Colonic mucosa (tissue), 4 donors: ENCODE data around the gene PACS2. TPM values are rescaled to one million over a fixed set of nuclear protein-coding genes. Genes with fewer than 3 reads are reported as not detected.

Experiments used
- DNase-seq: peaks from one replicate; pipeline ENCODE4 v3.0.0-alpha.2; 2020
- H3K27ac ChIP-seq: fragments of 200-600 bp; one replicate; pipeline ENCODE4 v1.8.0; 2021
- H3K27me3 ChIP-seq: fragments of 200-600 bp; one replicate; pipeline ENCODE4 v1.8.0; 2021
- H3K36me3 ChIP-seq: fragments of 200-600 bp; one replicate; pipeline ENCODE4 v1.8.0; 2021
- H3K4me1 ChIP-seq: fragments of 200-600 bp; one replicate; pipeline ENCODE4 v1.8.0; 2021; ENCODE audit warnings: mild to moderate bottlenecking
- H3K4me3 ChIP-seq: fragments of 200-600 bp; one replicate; pipeline ENCODE4 v1.8.0; 2021
- H3K9ac ChIP-seq, 2 donors: one replicate each; pipeline ENCODE4 v1.7.0; 2013; ENCODE audit warnings: control low read depth in 2 of 2, low read depth in 2 of 2, low read length in 2 of 2
- H3K9me3 ChIP-seq: fragments of 200-600 bp; one replicate; pipeline ENCODE4 v1.8.0; 2021
- intact Hi-C: fragments of 100-400 bp; cut with DNase I; formaldehyde crosslinking; loops from one replicate; pipeline ENCODE4 v1.14.1; 2022
- total RNA-seq, 2 donors: library from RNA; stranded (reverse); fragmentation: NEBNext Ultra II Directional in 1 of 2; extraction: Animal tissue kit (Norgen Biotek cat#: 25700) in 1 of 2; gene quantifications; one replicate each; pipeline ENCODE4 v1.2.1, GENCODE V29; 2021
- TF ChIP-seq, protein P1 (sequence below): fragments of 200-600 bp; IDR thresholded peaks from one replicate; pipeline ENCODE4 v1.8.0; 2022; ENCODE audit warnings: antibody characterized with exemption, mild to moderate bottlenecking
- donor health status: healthy.
- donor health status: DM: no; HTN: no; CAD: no.
- donor health status: DM: no; HTN: no; CAD: no.

Gene PACS2
- total RNA-seq, 2 donors from 2014 or later = 44.1 to 82.5 TPM

DNA sequence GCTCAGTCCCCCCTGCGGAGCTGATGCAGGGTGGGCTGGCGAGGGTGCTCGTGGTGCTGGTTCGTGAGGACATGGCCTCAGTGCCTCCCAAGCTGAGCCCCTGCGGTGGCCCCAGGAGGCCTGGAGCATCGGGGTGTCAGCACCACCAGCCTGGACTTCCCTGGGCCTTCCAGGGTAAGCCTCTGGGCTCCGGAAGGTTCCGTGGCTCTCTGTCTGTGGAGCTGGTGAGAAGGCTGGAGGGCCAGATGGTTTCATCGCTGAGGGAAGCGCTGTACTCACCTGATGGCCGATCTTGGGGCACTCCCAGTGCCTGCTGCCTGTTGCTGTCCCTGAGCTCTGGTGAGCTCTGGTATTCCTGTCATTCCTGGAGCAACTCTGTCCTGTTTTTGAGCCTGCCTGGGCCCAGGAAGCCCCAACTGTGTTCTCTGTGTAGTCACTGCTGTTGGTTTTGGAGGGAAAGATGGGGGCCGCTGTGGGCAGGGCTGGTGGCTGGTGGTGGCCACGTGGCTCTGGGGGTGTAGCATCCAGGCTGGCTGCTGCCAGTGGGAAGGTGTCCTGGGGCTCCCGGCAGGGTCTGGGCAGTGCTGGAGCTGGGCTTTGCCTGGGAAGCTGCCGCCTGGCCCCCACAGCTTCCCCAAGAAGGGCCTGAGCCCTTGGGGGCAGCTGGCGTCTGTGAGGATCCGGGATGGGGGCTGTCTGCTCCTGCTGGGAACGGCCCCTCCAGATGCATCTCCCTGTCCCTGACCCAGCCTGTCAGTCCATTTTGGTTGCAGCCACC, 123.4 kb downstream of the PACS2 start:
- intact Hi-C loops = loop anchor here (5.0 kb wide), 1 partner anchor 76 kb away; no protein-coding TSS in a partner anchor
- H3K9ac ChIP-seq = no peak overlapping the region

DNA sequence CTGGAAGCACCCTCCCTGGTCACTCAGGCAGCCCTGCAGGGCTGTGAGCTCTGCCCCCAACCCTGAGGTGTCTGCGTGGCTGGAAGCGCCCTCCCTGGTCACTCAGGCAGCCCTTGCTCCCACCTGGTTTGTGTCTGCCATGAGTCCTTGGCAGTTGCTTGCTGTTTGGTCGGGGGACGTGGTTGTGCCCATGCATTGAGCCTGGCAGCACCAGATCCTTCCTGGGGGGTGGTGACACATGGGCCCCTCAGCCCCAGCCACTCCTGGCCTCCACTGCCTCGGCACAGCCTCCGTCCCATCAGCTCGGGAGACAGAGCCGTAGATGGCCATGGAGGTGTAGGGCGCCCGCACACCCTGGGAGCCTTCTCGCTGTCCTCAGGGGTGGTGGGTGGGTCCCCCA, 124.6 kb downstream of the PACS2 start:
- Histone ChIP-seq H3K9me3 (no peaks in the 10 kb centered on the region), H3K36me3 (no peaks in the 10 kb centered on the region), H3K27ac (no peak overlapping the region), H3K9ac (no peak overlapping the region), H3K27me3 (no peaks in the 10 kb centered on the region), H3K4me3 (no peak overlapping the region), H3K4me1 (no peaks in the 10 kb centered on the region)
- DNase-seq = no peak
- TF ChIP-seq, protein P1, sequence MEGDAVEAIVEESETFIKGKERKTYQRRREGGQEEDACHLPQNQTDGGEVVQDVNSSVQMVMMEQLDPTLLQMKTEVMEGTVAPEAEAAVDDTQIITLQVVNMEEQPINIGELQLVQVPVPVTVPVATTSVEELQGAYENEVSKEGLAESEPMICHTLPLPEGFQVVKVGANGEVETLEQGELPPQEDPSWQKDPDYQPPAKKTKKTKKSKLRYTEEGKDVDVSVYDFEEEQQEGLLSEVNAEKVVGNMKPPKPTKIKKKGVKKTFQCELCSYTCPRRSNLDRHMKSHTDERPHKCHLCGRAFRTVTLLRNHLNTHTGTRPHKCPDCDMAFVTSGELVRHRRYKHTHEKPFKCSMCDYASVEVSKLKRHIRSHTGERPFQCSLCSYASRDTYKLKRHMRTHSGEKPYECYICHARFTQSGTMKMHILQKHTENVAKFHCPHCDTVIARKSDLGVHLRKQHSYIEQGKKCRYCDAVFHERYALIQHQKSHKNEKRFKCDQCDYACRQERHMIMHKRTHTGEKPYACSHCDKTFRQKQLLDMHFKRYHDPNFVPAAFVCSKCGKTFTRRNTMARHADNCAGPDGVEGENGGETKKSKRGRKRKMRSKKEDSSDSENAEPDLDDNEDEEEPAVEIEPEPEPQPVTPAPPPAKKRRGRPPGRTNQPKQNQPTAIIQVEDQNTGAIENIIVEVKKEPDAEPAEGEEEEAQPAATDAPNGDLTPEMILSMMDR = no peak
- intact Hi-C loops = loop anchor here (5.0 kb wide), 1 partner anchor 77 kb away; no protein-coding TSS in a partner anchor

More for the DNA sequence above, 123.4 kb downstream of the PACS2 start:
- no peaks in the 10 kb centered on the region for H3K9me3 ChIP-seq
- H3K27ac ChIP-seq = no peak overlapping the region
- DNase-seq = no peak
- H3K4me1 ChIP-seq = no peaks in the 10 kb centered on the region
- H3K36me3 ChIP-seq = no peaks in the 10 kb centered on the region
- TF ChIP-seq, protein P1 = no peak
- H3K4me3 ChIP-seq = no peak overlapping the region
- no peaks in the 10 kb centered on the region for H3K27me3 ChIP-seq

DNA sequence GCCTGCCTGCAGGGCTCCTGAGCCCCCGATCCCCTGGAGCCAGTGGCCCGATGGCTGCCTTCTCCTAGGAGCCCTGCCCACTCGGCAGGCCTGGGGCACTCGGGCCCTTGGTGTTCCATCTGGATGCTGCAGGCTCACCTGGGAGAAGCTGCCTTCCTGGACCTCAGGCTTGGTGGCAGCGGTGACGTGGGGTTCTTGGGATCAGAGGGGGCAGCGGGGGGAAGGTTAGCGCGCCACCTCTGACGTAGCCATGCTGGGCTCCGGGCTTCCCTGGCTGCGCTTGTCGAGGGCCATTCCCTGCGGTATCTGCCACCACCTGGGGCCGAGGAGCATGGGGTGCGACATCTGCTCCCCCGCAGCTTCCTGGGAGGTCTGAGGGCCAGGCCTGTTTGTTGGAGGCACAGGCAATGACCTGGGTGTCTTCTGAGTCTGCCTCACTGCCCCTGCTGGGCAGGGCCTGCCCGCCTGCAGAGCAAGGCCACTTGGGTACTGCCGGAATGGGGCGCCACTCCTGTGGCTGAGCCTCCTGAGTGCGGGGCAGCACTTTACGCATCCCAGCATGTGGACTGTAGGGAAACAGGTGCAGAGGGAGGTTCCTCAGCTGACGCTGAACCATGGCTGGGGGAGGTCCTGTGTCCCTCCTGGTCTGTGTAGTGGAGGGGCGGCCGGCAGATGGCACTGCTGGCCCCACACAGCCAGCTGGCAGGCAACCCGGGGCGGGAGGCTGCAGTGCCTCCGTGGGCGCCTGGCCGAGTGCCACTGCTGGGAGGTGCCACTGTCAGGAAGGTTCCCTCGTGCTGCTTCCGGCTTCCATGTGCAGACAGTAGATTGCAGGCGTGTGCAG, 125.4 kb downstream of the PACS2 start:
- intact Hi-C loops = loop anchor here (5.0 to 10.0 kb wide), 2 partner anchors 78 to 85 kb away; partner anchors contain the start of gene TMEM121
- Histone ChIP-seq H3K4me1 (no peaks in the 10 kb centered on the region), H3K9ac (no peak overlapping the region), H3K4me3 (no peak overlapping the region), H3K27ac (no peak overlapping the region), H3K9me3 (no peaks in the 10 kb centered on the region), H3K27me3 (no peaks in the 10 kb centered on the region), H3K36me3 (no peaks in the 10 kb centered on the region)
- no peak for DNase-seq
- TF ChIP-seq, protein P1 = no peak

DNA sequence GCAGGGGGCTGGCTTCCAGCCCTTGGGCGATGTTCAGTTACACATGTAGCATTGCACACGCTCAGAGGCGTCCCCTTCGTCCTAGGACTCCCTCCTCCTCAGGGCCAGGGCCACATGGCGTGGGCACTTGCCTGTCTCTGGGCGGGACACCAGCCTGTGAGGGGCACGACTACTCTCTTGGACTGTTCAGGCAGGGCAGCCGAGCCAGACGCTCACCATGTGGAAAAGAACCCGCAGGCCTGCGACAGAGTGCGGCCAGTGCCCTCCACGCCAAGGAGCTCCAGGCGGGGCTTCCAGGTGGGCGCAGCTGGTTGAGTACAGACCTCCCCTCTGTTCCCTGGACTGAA, 126.0 kb downstream of the PACS2 start:
- TF ChIP-seq, protein P1 = no peak
- H3K27me3 ChIP-seq = no peaks in the 10 kb centered on the region
- H3K36me3 ChIP-seq = no peaks in the 10 kb centered on the region
- no peak overlapping the region for H3K27ac ChIP-seq
- H3K9ac ChIP-seq = no peak overlapping the region
- H3K4me3 ChIP-seq = no peak overlapping the region
- intact Hi-C loops = loop anchor here (10.0 kb wide), 1 partner anchor 84 kb away; the partner anchor contains the start of gene TMEM121
- H3K9me3 ChIP-seq = no peaks in the 10 kb centered on the region
- H3K4me1 ChIP-seq = no peaks in the 10 kb centered on the region
- DNase-seq = no peak

DNA sequence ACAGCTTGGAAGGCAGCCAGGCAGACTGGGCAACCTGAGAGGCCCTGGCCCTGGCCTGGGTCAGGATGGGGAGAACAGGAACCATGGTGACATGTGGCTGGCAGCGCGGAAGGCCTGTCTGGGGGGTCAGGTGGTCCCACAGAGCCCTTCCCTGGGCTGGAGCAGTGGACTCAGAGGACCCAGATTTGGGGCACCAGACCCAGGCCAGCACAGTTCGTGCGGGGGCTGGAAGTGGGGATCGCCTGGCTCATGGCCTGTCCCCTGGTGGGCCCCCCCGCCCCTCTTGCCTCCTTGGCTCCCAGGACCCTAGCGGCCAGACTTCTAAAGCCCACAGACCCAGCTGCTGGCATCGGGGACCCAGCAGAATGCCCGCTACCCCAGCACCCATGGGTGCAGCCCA, 126.4 kb downstream of the PACS2 start:
- intact Hi-C loops = loop anchor here (10.0 kb wide), 1 partner anchor 84 kb away; the partner anchor contains the start of gene TMEM121
- Histone ChIP-seq H3K36me3 (no peaks in the 10 kb centered on the region), H3K9ac (no peak overlapping the region), H3K9me3 (no peaks in the 10 kb centered on the region), H3K27ac (no peak overlapping the region), H3K4me1 (no peaks in the 10 kb centered on the region), H3K27me3 (no peaks in the 10 kb centered on the region), H3K4me3 (no peak overlapping the region)
- TF ChIP-seq, protein P1 = no peak
- no peak for DNase-seq
